HG03064 (cell line): ENCODE data around the gene KLC1.
"Not testable (repeated sequence)": the region's sequence is repeated elsewhere in the genome, so short reads cannot be mapped to it uniquely, and the experiment has no call there.

ENCODE experiments used
- ATAC-seq: cut with Tn5 transposase; IDR thresholded peaks from one replicate; pipeline ENCODE4 v1.9.1; 2021; ENCODE audit warnings: low read depth; ENCODE audit not compliant: unreplicated experiment

The KLC1 gene

DNA sequence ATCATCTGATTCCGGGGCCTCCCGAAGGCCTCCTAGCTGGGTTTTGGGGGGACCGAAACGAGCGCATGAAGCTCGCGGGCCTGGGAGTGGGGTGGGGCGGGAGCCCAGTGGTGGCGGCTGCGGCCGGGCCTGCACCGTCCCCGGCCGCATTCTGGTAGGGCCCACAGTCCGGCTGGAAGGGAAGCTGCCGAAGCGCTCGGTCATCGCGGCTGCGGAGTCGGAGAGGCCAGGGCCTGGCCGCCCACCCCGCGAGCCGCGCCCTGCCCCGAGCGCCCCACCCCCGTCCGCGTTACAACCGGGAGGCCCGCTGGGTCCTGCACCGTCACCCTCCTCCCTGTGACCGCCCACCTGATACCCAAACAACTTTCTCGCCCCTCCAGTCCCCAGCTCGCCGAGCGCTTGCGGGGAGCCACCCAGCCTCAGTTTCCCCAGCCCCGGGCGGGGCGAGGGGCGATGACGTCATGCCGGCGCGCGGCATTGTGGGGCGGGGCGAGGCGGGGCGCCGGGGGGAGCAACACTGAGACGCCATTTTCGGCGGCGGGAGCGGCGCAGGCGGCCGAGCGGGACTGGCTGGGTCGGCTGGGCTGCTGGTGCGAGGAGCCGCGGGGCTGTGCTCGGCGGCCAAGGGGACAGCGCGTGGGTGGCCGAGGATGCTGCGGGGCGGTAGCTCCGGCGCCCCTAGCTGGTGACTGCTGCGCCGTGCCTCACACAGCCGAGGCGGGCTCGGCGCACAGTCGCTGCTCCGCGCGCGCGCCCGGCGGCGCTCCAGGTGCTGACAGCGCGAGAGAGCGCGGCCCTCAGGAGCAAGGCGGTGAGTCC is at the start of gene KLC1:
Gene KLC1, plus strand, starts transcription at position 528 of the 819 bp plus-strand sequence. CDS start 25,354 bp downstream, outside the sequence.
- ATAC-seq, result peak; percentile 46

GRCh38 chr14:103581206-103581605 is 47.8 kb upstream of the KLC1 start:
- no peak for ATAC-seq

GRCh38 chr14:103581954-103582703 is 46.9 kb upstream of the KLC1 start:
- ATAC-seq, result no peak

- no peak for ATAC-seq
These were observed 44.6 kb upstream of the KLC1 start for GRCh38 chr14:103584326-103584915.

- peak; percentile 91 for ATAC-seq
These were observed 35.4 kb upstream of the KLC1 start for GRCh38 chr14:103593577-103593976.

- ATAC-seq, result no peak
These were observed 34.7 kb upstream of the KLC1 start for GRCh38 chr14:103594265-103594664.

GRCh38 chr14:103597623-103598377 is 31.2 kb upstream of the KLC1 start:
- no peak for ATAC-seq

GRCh38 chr14:103600503-103600902 is 28.5 kb upstream of the KLC1 start:
- no peak for ATAC-seq

- ATAC-seq, result no peak
These were observed 24.4 kb upstream of the KLC1 start for GRCh38 chr14:103604620-103605019.

- ATAC-seq, result peak; percentile 83
These were observed 21.9 kb upstream of the KLC1 start for GRCh38 chr14:103606963-103607668.

DNA sequence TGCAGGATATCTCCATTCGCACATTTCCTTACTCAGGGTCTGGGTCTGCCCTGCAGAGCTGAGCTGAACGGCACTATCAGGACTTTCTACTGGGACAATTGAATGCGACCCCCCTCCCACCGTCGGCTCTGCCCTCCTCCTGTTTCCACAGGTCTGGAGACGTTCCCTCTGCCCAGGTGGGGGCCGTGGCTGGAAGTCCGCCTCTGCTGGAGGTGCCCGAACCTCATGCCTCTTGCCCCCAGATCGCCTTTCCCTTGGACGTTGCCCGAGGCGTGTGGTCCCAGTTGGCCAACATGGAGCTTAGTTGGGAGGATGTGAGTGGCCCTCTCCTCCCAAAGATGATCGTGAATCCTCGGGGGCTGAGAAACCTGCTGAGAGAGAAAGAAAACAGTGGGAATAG is 21.2 kb upstream of the KLC1 start:
- ATAC-seq, result no peak

DNA sequence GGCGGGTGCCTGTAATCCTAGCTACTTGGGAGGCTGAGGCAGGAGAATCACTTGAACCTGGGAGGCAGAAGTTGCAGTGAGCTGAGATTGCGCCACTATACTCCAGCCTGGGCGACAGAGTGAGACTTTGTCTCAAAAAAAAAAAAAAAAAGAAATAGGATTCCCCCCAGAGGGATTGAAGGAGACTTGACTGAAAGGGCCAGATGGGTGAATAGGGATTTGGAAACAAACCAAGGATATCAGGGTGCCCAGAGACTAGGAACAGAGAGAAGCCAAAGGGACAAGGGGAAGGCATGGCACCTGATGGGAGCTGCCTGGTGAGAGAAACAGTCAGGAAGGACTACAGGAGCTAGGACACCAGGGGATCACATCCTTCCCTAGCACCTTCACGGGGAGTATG is 19.9 kb upstream of the KLC1 start:
- ATAC-seq, result not testable (repeated sequence)

DNA sequence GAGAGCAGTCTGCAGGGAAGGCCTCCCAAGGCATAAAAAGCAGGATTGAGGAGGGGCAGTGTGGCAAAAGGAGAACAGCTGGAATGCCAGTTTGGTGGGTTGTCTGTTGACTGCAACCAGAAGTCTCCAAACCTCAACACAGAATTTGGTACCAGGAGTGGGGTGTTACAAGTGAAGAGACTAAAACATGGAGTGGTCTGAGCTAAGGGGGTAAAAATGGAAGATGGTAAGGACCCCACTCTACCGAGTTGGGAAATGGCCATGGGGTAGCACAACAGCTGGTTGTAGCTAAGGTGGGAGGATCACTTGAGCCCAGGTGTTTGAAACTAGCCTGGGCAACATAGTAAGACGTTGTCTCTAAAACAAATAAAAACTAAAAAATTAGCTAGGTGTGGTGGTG is 17.8 kb upstream of the KLC1 start:
- no peak for ATAC-seq

DNA sequence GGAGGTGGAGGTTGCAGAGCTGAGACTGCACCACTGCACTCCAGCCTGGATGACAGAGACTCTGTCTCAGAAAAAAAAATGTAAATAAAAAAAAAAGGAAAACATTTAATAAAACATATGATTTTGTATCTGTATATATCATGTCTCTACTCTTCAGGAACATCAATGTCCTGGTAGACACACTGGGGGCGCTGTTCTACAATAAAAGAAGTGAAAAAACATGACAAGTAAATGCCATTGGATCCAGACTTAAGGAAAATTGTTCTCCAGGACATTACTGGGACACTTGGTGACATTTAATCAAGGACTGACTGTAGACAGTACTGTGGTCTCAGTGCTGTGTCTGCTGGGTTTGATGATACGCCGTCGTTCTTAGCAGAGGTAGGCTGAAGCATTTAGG is 15.5 kb upstream of the KLC1 start:
- ATAC-seq, result no peak

DNA sequence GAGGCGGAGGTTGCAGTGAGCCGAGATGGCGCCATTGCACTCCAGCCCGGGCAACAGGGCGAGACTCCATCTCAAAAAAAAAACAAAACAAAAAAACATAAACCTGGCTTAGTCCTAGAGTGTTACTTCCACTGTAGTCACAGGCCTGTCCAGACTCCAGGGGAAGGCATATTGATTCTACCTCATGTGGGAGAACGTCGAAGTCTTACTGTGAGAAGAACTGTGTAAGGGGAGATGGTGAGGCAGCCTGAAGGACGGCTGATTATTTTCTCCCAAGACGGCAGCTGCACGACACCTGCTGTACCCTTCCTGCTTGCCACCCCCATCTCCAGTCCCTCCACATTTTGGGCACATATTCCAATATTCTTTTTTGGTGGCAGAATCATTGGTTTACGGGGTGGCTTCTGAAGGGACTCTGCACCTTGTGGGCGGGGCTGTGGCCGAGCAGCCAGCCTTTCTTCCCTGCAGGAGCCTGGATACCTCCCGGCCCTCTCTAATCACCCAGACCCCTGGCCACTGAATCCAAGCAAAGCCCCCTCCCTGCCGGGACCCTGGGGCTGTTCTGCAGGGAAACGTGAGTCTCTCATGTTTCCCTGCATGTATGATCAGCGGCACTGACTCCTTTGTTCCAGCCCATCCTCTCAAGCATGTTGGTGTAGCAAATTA is 12.2 kb upstream of the KLC1 start:
- ATAC-seq, result no peak

- no peak for ATAC-seq
These were observed 10.0 kb upstream of the KLC1 start for GRCh38 chr14:103619057-103619456.

GRCh38 chr14:103621860-103622259 is 7.2 kb upstream of the KLC1 start:
- ATAC-seq, result no peak

GRCh38 chr14:103623308-103623707 is 5.7 kb upstream of the KLC1 start:
- ATAC-seq, result no peak

GRCh38 chr14:103623883-103624482 is 5.0 kb upstream of the KLC1 start:
- no peak for ATAC-seq
